Skin epidermis (tissue), 12 donors: ENCODE results near the gene BTC.
"Not testable (repeated sequence)": the region's sequence is repeated elsewhere in the genome, so short reads cannot be mapped to it uniquely, and the experiment has no call there.

Experiments used
- H3K27ac ChIP-seq, 21 experiments: fragments of 200-600 bp; sonication (generic) in 11 of 21; one replicate each; pipeline ENCODE4 v1.5.0; 2020; ENCODE audit warnings: mild to moderate bottlenecking in 3 of 21, inconsistent platforms in 2 of 21, moderate library complexity in 2 of 21
- H3K4me3 ChIP-seq, 7 experiments: fragments of 200-600 bp; sonication (generic) in 2 of 7; one replicate each; pipeline ENCODE4 v1.5.0; 2020; ENCODE audit warnings: inconsistent platforms in 2 of 7, mild to moderate bottlenecking in 2 of 7, moderate library complexity in 1 of 7

BTC gene

DNA sequence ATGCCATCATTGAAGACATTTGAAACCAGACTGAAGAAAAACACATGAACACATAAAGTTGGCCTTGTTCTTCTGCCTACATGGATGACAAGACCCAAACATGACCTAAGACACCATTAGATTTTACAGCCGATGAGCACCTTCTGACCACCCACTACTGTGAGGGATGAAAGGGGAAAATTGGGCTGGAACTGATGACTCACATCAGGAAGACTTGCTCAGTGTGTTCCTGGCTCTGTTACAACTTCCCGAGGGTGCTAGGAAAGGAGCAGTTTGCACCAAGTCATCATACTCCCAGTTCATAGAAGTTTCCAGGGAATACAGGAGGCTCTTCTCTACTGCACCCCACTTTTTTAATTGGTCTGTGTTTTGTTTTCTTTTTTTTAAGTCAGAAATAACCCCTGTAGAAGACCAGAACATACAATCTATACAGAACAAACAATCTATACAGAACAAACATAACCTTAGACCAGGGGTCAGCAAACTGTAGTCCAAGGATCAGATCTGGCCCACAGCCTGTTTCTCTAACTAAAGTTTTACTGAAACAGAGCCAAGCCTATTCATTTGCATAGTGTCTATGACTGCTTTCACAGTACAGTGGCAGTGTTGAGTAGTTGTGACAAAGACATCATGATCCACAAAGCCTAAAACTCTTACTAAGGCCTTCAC is 25.3 kb downstream of the BTC start:
- peak overlapping the region in 1 of 21 experiments; percentile 39 for H3K27ac ChIP-seq
- H3K4me3 ChIP-seq, result no peak overlapping the region

DNA sequence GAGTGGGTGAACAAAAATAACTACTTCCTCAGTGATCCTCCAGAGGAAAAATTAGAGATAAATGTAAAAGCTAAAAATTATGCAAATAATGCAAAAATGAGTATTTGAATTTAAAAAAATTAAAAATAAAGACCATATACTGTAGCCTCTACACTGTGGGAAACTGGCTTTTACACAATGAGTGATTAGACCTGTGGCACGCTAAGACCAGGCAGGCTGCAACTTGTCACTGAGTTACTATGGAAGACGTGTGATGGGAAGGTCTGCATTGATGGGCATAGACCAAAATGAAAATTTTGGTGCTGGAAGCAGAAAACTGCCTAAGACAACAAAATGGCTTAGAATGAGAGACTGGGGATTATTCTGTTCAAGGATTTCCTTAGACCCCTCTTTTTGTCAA is 30.2 kb downstream of the BTC start:
- Histone ChIP-seq H3K4me3 (no peak overlapping the region), H3K27ac (no peak overlapping the region)

DNA sequence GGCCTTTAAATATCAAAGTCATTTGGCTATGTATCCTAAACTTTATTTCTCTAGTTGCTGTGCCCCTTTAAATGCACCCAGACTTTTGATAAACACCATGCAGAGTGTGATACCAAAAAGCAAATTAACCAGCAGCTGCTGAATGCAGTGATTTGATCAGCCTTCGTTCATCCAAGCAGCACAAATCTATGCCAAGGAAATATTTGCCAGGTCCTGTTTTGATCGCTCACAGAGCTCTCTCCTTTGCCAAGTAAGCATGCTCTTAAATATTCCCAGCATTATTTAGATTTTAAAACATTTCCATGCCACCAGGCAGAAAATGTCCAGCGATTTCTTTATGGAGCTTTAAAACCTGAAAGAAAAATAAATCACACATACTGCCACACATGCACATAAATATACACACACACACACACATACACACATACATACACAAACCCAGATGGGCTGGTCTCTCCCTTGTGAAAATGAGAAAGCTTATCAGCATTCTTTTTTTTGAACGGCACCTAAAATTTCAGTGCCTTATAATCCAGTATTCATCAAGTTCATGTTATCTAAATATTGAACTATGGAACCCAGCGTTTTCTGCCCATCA is 35.7 kb downstream of the BTC start:
- Histone ChIP-seq H3K27ac (no peak overlapping the region), H3K4me3 (no peak overlapping the region)

DNA sequence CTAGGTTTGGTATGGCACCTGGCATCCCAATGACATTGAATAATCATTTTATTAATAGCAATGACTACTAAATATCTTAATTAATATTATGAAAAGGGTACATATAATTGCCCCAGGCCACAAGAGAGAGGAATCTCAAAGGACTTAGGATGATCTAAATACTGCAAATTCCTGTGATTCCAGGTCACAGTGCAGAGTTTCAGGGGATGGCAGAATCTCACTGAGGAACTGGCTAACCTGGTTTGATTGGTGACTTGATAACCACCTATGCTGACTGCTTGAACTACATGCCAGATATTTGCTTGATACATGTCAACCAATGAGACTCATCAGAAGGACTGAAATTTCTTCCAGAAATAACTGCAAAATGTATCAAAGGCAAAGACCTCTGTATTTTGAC is 37.2 kb downstream of the BTC start:
- Histone ChIP-seq H3K4me3 (no peak overlapping the region), H3K27ac (no peak overlapping the region)

DNA sequence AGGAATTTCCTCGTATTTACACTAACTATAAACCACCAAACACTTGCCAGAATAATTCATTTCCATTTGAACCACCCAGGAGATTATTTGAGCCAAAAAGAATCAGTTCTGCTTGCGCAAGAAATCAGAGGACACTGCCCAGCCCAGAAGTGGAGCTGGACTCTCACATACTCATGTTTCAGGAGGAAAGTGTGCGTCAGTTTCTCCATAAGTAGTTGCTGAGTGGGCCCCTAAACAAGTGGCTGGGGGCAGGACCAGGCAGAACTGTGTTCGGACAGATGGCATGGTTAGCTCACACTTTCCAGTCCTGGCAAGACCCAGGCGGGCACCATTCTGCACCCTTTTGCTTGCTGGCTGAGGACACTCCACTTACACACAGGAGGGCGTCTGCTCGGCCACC is 38.8 kb downstream of the BTC start:
- H3K27ac ChIP-seq, result no peak overlapping the region
- no peak overlapping the region for H3K4me3 ChIP-seq

DNA sequence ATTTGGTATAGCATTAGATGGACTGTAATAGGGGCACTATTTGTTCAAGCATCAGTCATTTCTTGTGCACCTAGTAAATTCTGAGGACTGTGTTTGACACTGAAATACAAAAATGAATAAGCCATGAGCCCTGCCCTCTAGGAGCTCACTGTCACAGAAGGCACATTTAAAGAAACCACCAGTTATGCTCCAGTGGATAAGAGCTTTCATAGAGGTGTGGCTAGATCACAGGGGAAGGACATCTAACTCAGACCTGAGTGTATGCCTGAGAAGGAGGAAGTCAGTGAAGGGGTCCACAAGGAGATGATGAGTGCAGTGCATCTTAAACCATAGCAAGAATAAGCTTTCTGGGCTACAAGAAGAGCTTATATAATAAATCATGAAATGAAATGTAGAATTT is 40.1 kb downstream of the BTC start:
- no peak overlapping the region for H3K27ac ChIP-seq
- no peak overlapping the region for H3K4me3 ChIP-seq

DNA sequence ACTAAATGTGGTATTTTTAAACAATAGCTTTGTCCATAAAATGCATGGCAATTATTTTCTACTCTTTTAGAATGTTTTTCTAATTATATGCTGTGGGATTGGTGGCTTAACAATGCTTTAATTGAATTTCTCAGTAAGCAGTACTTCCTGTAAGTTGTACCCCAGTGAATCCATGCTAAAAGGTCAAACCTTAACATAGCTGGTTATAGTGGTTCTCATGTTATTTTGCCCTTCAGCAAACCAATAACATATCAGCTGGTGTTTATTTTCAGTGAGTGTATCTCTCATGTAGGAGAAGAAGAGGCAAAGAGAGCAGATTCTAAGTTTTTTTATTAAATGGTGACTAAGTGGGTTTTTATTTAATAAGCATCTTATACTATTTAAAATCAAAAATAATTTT is 41.5 kb downstream of the BTC start:
- no peak overlapping the region for H3K4me3 ChIP-seq
- no peak overlapping the region for H3K27ac ChIP-seq

DNA sequence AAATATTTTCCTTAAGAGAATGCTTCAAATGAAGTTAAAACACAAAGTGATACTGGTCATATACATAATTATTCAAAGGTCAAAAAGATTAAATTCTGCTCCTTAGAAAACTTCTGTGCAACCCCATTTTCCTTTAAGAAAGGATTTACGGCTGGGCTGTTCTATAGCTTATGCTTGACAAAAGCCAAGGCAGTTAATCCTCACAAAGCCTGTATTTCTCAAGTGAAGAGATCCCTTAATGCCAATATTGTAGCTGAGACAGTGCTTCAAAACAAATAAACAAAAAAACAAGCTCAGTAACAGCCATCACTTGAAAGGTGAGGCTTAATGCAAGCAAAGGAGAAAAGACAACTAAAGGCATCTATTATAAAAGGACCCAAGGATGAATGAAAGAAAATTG is 42.5 kb downstream of the BTC start:
- no peak overlapping the region for H3K4me3 ChIP-seq
- H3K27ac ChIP-seq, result no peak overlapping the region

DNA sequence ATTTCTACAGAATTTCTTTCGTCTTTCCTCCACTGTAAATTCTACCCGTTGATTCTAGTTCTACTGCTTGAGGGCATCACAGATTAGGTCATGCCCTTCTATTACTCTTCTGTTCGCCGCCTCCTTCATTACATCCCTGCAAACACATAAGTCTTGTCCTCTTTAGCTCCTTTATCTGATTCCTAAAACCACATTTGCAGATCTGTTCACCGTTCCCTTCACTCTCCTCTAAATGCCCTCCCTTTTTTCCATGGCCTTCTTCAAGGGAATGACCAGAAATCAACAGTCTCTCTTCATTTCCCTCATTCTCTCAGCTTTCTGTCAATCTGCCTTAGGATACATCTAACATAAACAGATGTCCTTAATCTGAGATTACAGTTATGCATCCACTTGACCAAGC is 43.1 kb downstream of the BTC start:
- H3K27ac ChIP-seq, result no peak overlapping the region
- H3K4me3 ChIP-seq, result no peak overlapping the region

DNA sequence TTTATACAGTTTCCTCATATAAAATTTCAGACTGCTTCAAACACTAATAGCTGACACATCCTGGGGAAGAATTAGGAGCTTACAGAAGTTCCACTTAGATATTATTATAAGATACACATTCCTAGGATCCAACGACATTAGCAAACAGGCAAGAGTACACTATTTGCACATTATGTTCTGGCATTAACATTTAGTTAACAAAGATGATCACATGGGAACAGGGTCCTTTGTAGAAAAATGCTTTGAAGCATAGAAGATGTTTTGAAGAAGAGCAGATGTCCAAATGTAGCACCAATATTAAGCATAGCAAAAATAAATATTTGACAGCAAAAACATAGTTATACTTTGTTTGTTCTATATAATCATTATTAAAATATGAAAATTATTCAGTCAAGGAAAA is 52.1 kb downstream of the BTC start:
- Histone ChIP-seq H3K4me3 (no peak overlapping the region), H3K27ac (no peak overlapping the region)

DNA sequence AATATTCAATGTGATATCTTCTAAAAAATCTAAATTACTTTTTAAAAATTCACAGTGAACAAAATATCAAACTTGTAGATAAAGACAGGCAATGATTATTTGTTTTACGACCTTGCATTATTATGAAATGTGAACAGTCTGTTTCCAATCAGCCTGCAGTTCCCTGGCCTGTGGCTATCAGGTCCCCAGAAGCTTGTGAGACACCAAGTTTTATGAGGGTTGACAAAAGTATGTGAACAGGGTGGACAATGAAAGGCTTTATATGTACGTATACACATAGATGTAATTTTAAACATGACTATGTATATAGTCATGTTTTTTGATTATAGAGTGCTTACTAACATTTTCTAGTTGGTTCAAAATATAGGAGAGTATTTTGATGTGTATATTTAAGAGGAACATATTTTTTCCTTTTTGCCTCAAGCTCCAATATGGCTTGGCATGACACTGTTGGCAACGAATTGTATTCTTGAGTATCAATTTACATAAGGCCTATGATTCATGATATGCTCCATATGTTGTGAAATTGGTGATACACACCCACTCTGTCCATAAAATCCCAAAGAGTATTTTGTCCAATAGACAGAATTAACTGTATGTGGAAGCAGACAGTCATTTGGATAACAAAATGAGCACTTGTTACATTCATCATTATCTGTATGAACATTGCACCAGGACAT is 55.7 kb downstream of the BTC start:
- Histone ChIP-seq H3K4me3 (no peak overlapping the region), H3K27ac (no peak overlapping the region)

DNA sequence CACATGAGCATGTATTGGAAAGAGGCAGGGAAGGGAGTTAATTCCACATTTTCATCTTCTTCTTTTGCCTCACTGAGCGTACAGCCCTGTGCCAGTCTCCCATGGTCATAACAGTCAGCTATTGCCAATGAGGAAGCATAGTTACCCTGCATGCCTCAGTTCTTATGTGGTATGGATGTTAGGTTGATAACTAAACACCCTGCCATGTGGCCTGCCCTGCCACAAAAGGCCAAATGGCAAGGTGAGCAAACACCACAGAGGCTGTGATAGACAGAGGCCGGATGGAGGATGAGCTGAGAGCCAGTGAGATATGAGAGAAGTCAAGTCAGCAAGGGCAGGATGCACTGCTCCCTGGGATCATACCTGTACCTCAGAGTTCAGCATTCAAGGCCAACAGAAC is 59.3 kb downstream of the BTC start:
- Histone ChIP-seq H3K27ac (no peak overlapping the region), H3K4me3 (no peak overlapping the region)

DNA sequence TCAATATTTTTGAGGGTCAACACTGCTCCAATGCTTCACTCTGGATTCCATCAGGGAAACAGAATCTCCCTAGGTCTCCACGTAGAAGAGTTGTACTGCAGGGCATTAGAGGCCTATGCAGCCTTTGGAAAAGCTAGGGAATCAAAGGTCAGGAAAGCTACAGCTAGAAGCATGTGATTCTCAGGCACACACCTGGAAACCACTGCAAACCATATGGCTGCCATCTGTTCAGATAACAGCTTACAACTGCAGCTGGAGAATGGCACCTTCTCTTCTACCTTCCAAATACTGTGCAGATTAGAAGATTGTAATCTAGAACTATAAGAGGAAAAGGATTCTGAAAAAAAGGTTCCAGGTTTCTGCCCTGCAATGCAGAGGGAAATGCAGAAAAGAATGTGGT is 60.6 kb downstream of the BTC start:
- no peak overlapping the region for H3K4me3 ChIP-seq
- H3K27ac ChIP-seq, result no peak overlapping the region

DNA sequence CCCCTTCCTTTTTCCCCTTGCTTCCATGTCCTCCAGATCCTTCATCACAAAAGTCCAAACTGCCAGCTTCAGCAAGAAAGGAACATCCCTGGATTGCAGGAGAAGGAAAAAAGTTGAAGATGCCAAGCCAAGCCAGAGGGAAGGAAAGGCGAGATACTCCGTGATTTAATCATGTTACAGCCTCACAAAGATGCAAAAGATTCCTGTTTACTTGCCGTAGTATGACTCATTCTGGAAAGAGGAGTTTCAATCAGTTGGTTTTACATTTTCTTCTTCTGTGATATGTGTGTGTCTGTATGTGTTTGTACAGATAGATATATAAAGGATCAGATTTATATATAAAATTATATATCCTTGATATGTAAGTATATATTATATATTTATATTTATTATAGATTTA is 69.3 kb downstream of the BTC start:
- no peak overlapping the region for H3K27ac ChIP-seq
- H3K4me3 ChIP-seq, result no peak overlapping the region

DNA sequence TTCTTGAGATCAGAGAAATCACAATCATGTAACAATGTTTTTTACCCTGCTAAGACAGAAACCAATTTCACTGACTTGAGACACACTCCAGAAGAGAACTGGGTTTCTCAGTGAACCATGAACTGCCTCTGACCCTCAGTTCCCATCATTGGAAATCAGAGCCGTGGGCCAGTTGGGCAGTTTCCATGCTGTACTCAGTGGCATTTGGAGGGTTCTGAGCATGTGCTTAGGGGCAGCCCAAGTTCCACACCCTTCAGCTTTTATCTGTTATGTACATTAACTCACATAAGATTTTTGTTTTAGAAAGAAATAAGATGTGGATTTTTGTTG is 77.9 kb downstream of the BTC start:
- Histone ChIP-seq H3K4me3 (no peak overlapping the region), H3K27ac (peak overlapping the region in 3 of 21 experiments; percentile 9 to 46 (median 39))

DNA sequence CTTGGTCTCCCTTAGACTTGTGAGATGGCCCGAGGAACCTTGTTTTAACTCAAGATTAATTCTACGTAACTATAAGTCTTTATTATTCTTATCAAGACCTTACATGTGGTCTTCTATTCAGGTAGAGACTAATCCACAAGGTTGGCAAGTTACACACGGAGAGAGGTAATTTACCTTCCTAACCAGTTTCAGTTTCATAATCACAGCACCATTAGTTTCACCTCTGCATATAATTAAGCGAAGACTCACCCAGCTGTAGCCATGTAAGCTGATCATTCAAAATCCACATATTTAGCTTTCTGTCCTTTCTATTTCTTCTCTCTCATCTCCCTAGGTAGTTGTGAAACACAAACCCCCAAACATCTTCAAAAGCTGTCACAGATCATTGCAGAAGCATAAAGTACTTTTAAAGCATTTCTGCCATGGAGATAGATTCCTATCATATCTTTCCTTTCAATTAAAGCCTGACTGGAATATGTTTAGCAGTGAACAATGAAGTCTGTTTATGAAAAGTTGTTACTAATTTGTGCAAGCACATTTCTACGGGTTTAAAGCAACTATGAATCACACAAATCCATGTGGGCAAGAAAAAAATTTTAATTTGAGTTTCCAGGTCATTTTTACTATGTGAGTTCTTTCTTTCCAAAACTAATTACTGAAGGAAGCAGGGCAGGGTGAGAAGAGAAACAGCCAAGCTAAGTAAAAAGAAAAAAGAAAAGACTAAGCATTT is 78.5 kb downstream of the BTC start:
- Histone ChIP-seq H3K4me3 (no peak overlapping the region), H3K27ac (peak overlapping the region in 6 of 21 experiments; percentile 9 to 46 (median 34))

DNA sequence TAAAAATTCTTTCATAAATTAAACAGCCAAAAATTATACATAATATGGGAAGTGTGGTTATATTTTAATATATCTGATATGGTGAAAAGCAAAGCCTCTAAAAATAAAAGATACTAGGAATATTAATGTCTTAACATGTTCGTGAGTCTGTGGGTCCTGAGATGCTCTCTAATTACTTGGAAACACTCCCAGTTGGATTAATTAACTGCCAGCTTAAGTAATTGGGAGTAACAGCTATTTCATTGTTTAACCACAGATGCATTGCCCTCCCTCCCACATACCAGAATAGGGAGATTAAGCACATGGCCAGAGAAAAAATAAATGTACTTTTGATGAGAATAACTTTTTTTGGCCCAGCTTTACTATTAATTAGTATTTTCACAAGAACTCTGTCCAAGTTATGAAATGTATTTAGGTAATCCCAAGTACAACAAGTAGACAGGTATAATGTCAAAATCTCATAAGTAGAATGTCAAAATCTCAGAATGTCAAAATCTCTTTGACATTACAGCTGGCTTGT is 79.7 kb downstream of the BTC start:
- Histone ChIP-seq H3K4me3 (no peak overlapping the region), H3K27ac (no peak overlapping the region)

DNA sequence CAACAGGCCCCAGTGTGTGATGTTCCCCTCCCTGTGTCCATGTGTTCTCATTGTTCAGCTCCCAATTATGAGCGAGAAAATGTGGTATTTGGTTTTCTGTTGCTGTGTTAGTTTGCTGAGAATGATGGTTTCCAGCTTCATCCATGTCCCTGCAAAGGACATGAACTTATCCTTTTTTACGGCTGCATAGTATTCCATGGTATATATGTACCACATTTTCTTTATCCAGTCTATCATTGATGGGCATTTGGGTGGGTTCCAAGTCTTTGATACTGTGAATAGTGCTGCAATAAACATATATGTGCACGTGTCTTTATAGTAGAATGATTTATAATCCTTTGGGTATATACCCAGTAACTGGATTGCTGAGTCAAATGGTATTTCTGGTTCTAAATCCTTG is 86.2 kb downstream of the BTC start:
- not testable (repeated sequence) for H3K4me3 ChIP-seq, H3K27ac ChIP-seq
